ENCODE data around the gene AMIGO1.
A peak's percentile ranks its signal among the peaks of the same experiment; 100 is the strongest.

Gene AMIGO1

GRCh38 chr1:109490029-109490933 is 19.2 kb downstream of the AMIGO1 start:
- Mint-ChIP-seq H3K4me1 (ENCODE audit: low read depth) (peaks cover 11% of the 10 kb centered on the region), H3K27me3 (ENCODE audit: low read depth) (no peaks in the 10 kb centered on the region), H3K36me3 (ENCODE audit: low read depth) (peaks cover 9% of the 10 kb centered on the region), H3K4me3 (no peak overlapping the region), H3K27ac (no peak overlapping the region), H3K9me3 (no peaks in the 10 kb centered on the region)
- peak; percentile 40 for DNase-seq (ENCODE audit: low spot score)

- no peak for DNase-seq (ENCODE audit: low spot score)
- Mint-ChIP-seq H3K9me3 (no peaks in the 10 kb centered on the region), H3K27me3 (ENCODE audit: low read depth) (no peaks in the 10 kb centered on the region), H3K27ac (no peak overlapping the region), H3K36me3 (ENCODE audit: low read depth) (peaks cover 9% of the 10 kb centered on the region), H3K4me3 (no peak overlapping the region), H3K4me1 (ENCODE audit: low read depth) (peaks cover 19% of the 10 kb centered on the region)
These were observed 20.8 kb downstream of the AMIGO1 start for GRCh38 chr1:109488696-109489095.

DNA sequence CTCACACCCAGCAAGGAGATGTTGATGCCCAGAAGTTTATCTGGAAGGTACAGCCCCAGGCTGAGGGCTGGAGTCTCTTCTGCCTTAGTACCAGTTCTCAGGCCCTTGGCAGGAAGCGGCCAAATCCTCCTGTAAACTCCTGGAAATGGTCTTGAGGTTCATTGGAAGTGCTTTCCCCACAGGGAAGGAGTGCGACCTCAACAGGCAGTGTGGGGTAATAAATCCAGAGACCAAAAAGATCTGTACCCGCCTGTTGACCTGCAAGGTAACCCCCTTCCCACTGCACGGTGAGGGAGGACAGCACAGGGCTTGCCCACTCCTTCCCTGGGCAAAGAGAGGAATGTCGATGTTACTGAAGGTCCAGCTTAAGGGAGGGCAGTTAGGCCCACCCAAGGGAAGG is 21.3 kb downstream of the AMIGO1 start:
- no peaks in the 10 kb centered on the region for H3K27me3 Mint-ChIP-seq (ENCODE audit: low read depth)
- H3K4me1 Mint-ChIP-seq (ENCODE audit: low read depth) = peaks cover 23% of the 10 kb centered on the region
- no peak overlapping the region for H3K27ac Mint-ChIP-seq
- H3K9me3 Mint-ChIP-seq = no peaks in the 10 kb centered on the region
- no peak for DNase-seq (ENCODE audit: low spot score)
- no peak overlapping the region for H3K4me3 Mint-ChIP-seq
- H3K36me3 Mint-ChIP-seq (ENCODE audit: low read depth) = peaks cover 9% of the 10 kb centered on the region

GRCh38 chr1:109487261-109487660 is 22.3 kb downstream of the AMIGO1 start:
- H3K27me3 Mint-ChIP-seq (ENCODE audit: low read depth) = peaks cover 6% of the 10 kb centered on the region
- H3K27ac Mint-ChIP-seq = no peak overlapping the region
- peaks cover 29% of the 10 kb centered on the region for H3K4me1 Mint-ChIP-seq (ENCODE audit: low read depth)
- no peak for DNase-seq (ENCODE audit: low spot score)
- no peak overlapping the region for H3K4me3 Mint-ChIP-seq
- H3K9me3 Mint-ChIP-seq = no peaks in the 10 kb centered on the region
- H3K36me3 Mint-ChIP-seq (ENCODE audit: low read depth) = peaks cover 9% of the 10 kb centered on the region

- Mint-ChIP-seq H3K9me3 (no peaks in the 10 kb centered on the region), H3K36me3 (ENCODE audit: low read depth) (peaks cover 5% of the 10 kb centered on the region), H3K4me3 (peak overlapping the region; percentile 97), H3K27me3 (ENCODE audit: low read depth) (peaks cover 24% of the 10 kb centered on the region), H3K4me1 (ENCODE audit: low read depth) (peaks cover 29% of the 10 kb centered on the region), H3K27ac (peak overlapping the region; percentile 87)
- DNase-seq (ENCODE audit: low spot score) = no peak
These were observed 24.5 kb downstream of the AMIGO1 start for GRCh38 chr1:109485001-109485400.

DNA sequence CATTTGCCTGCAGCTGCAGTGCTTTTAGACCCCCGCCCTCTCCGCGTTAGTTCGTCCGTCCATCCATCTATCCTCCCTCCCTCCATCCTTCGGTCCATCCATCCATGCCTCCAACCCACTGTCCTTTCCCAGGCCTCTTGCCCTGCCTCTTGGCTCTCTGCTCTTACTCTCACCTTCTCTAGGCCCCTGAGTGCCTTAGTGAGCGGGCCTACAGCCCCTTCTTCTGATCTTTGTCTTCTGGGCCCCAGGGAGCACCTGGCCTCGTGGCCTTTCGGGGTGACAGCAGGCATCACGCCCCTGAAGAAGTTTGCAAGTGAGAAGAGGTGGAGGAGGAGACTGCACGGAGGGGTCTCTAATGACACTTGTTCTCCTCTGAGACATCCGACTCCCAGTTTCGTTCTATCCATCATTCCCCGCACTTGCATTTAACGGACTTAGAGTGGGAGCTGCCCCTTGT is 25.0 kb downstream of the AMIGO1 start:
- Mint-ChIP-seq H3K4me1 (ENCODE audit: low read depth) (peaks cover 29% of the 10 kb centered on the region), H3K9me3 (no peaks in the 10 kb centered on the region), H3K27ac (peak overlapping the region; percentile 87), H3K4me3 (peak overlapping the region; percentile 97), H3K27me3 (ENCODE audit: low read depth) (peaks cover 28% of the 10 kb centered on the region), H3K36me3 (ENCODE audit: low read depth) (peaks cover 5% of the 10 kb centered on the region)
- DNase-seq (ENCODE audit: low spot score) = no peak

GRCh38 chr1:109483672-109484518 is 25.6 kb downstream of the AMIGO1 start, which contains the start of gene ATXN7L2:
Gene ATXN7L2, plus strand, starts transcription at chr1:109483905. Its CDS starts 49 bp downstream, at chr1:109483954.
- peaks cover 33% of the 10 kb centered on the region for H3K27me3 Mint-ChIP-seq (ENCODE audit: low read depth)
- peak within 1 kb of the TSS; percentile 97 for H3K4me3 Mint-ChIP-seq
- DNase-seq (ENCODE audit: low spot score) = peak; percentile 83
- H3K36me3 Mint-ChIP-seq (ENCODE audit: low read depth) = peaks cover 5% of the 10 kb centered on the region
- H3K9me3 Mint-ChIP-seq = no peaks in the 10 kb centered on the region
- H3K4me1 Mint-ChIP-seq (ENCODE audit: low read depth) = peaks cover 31% of the 10 kb centered on the region
- H3K27ac Mint-ChIP-seq = peak within 1 kb of the TSS; percentile 87

DNA sequence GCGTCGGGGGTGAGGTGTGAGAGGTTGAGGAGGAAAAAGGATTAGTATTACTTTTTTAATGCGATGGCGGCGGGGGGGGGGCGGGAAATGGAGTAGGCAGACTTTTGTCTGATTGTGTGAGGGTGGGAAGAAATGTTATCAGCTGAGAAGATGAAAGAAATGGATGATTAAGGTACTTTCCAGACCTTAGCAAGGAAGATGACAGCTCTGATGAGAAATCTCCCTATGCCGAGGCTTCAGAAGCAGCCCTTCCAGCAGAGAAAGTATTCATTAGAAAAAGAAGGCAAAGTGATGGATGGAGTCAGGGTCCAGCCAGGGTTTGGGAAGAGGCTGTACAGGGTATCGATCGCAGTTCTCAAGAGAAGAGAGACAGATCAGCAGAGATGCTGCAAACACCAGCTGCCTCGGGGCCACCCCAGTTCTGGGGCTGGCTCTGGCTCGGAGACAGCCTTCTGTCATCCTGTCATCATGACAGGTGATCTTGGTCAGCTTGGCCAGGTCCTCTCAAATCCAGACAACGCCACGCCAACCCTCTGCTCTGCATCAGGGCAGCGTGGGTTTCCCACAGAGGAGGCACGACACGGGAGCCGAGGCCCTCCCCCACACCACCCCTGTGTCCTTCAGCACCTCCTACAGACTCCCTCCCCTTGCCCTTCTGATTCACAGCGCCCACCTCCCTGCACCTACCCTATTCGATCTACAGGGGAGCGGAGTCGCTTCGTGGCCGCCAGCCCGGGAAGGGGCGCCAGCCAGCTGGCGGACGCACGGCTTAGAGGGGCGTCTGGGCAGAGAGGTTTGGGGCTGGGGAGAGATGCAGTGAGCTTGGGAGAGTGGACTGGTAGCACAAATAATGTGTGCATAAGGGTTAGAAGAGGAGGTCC is 26.5 kb downstream of the AMIGO1 start:
- H3K9me3 Mint-ChIP-seq = no peaks in the 10 kb centered on the region
- peak overlapping the region; percentile 91 for H3K4me3 Mint-ChIP-seq
- H3K27me3 Mint-ChIP-seq (ENCODE audit: low read depth) = peaks cover 36% of the 10 kb centered on the region
- peak overlapping the region; percentile 64 for H3K27ac Mint-ChIP-seq
- H3K36me3 Mint-ChIP-seq (ENCODE audit: low read depth) = peaks cover 3% of the 10 kb centered on the region
- DNase-seq (ENCODE audit: low spot score) = peak; percentile 33
- peaks cover 32% of the 10 kb centered on the region for H3K4me1 Mint-ChIP-seq (ENCODE audit: low read depth)

DNA sequence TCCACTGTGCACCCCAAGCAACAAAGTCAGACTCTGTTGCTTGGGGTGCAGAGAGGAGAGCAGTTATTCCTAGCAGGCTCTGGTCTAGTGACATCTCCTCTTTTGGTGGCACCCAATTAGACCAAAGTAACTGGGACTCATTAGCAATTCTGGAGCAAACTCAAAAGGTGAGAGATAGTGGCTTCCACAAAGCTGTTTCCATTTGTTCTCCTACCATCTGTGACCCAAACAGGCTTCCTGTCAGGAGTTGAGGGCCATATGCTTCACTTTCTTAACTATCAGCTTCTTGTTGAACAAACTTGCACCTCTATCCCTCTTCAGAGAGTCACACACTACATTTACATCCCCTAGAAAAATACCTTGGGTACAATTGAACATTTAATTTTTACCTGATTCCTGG is 27.3 kb downstream of the AMIGO1 start:
- Mint-ChIP-seq H3K27me3 (ENCODE audit: low read depth) (peaks cover 36% of the 10 kb centered on the region), H3K4me1 (ENCODE audit: low read depth) (peaks cover 32% of the 10 kb centered on the region), H3K27ac (no peak overlapping the region), H3K4me3 (peak overlapping the region; percentile 4), H3K36me3 (ENCODE audit: low read depth) (no peaks in the 10 kb centered on the region), H3K9me3 (no peaks in the 10 kb centered on the region)
- DNase-seq (ENCODE audit: low spot score) = no peak

DNA sequence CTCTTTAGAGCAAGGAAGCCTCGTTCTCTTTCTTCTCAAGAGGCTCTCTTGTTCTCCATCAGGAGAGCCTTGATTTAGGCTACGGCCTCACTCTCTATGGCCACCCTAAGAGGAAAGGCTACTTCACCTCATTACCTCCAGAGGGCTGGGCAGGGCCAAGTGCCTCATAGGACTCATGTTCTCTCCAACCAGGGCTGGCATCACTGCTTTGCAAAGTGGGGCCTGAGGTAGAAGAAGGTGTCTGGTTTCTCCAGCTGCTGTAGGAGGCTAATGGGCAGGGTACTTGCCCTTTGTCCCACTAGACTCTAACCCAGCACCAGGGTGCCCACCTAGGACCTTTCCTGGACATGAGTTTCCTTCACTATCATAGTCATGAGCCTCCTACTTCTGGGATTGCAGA is 27.9 kb downstream of the AMIGO1 start:
- Mint-ChIP-seq H3K9me3 (no peaks in the 10 kb centered on the region), H3K27me3 (ENCODE audit: low read depth) (peaks cover 36% of the 10 kb centered on the region), H3K4me1 (ENCODE audit: low read depth) (peaks cover 32% of the 10 kb centered on the region), H3K36me3 (ENCODE audit: low read depth) (no peaks in the 10 kb centered on the region), H3K27ac (no peak overlapping the region), H3K4me3 (no peak overlapping the region)
- no peak for DNase-seq (ENCODE audit: low spot score)

GRCh38 chr1:109479901-109480300 is 29.6 kb downstream of the AMIGO1 start:
- H3K9me3 Mint-ChIP-seq = no peaks in the 10 kb centered on the region
- no peaks in the 10 kb centered on the region for H3K36me3 Mint-ChIP-seq (ENCODE audit: low read depth)
- H3K27me3 Mint-ChIP-seq (ENCODE audit: low read depth) = peaks cover 43% of the 10 kb centered on the region
- DNase-seq (ENCODE audit: low spot score) = no peak
- no peak overlapping the region for H3K27ac Mint-ChIP-seq
- H3K4me1 Mint-ChIP-seq (ENCODE audit: low read depth) = peaks cover 22% of the 10 kb centered on the region
- H3K4me3 Mint-ChIP-seq = no peak overlapping the region

DNA sequence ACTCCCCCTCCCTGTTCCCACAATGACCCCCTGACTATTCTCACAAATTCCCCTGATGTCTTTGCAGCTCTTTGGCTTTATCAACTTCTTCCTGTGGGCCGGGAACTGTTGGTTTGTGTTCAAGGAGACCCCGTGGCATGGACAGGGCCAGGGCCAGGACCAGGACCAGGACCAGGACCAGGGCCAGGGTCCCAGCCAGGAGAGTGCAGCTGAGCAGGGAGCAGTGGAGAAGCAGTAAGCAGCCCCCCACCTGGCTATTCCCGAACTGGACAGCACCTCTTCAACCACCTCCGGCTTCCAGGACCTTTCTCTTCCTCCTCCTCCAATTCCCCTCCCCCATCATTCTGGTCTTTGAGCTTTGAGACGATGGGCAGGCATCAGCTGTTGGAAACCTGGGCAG is 30.2 kb downstream of the AMIGO1 start:
- H3K9me3 Mint-ChIP-seq = no peaks in the 10 kb centered on the region
- H3K36me3 Mint-ChIP-seq (ENCODE audit: low read depth) = no peaks in the 10 kb centered on the region
- H3K27me3 Mint-ChIP-seq (ENCODE audit: low read depth) = peaks cover 43% of the 10 kb centered on the region
- H3K27ac Mint-ChIP-seq = no peak overlapping the region
- DNase-seq (ENCODE audit: low spot score) = no peak
- H3K4me3 Mint-ChIP-seq = no peak overlapping the region
- H3K4me1 Mint-ChIP-seq (ENCODE audit: low read depth) = peaks cover 16% of the 10 kb centered on the region

DNA sequence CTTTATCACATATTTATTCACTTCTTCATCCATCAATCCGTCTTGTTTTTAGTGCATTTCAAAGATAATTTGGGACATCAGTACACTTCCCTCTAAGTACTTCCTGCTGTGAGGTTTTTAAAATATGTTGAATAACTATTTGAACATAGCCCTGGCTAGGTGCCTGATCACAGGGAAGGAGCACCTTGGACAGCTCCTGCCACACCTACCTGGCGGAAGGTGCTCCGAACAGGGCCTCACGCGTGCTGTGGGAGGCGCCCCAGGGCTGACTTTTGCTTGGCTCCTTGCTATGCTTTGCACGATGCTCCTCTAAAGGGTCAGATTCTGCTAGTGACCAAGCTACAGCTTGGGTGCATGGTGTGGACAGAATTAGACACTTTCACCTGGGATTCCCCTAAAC is 30.7 kb downstream of the AMIGO1 start:
- Mint-ChIP-seq H3K36me3 (ENCODE audit: low read depth) (no peaks in the 10 kb centered on the region), H3K9me3 (no peaks in the 10 kb centered on the region), H3K4me3 (no peak overlapping the region), H3K27ac (no peak overlapping the region), H3K27me3 (ENCODE audit: low read depth) (peaks cover 45% of the 10 kb centered on the region), H3K4me1 (ENCODE audit: low read depth) (peaks cover 13% of the 10 kb centered on the region)
- no peak for DNase-seq (ENCODE audit: low spot score)

Measured in T-helper 2 cell treated with Interferon-gamma antibody and Interleukin-4, amounts not matched to agents 5 μg/mL and 100 μg/mL, for 36 hours (primary cell).